ENCODE measurements around the gene FAHD1. TPM values are rescaled to one million over a fixed set of nuclear protein-coding genes. Genes with fewer than 3 reads are reported as not detected.
"Not testable (repeated sequence)": the region's sequence is repeated elsewhere in the genome, so short reads cannot be mapped to it uniquely, and the experiment has no call there.

FAHD1 gene
- total and polyA plus RNA-seq, 4 donors: 17.2 to 32.1 (median 25.6) TPM

- peaks cover 0 to 35% (median 20%) of the 10 kb centered on the region in 3 donors for H3K27me3 ChIP-seq (ENCODE audit: control insufficient read depth in 3 of 3, insufficient read depth in 3 of 3, low read length in 2 of 3)
- WGBS, 2 donors: 56 to 60% methylated on average over 6 of the region's 6 CpGs
- DNase-seq (no peak), ATAC-seq (ENCODE audit: insufficient read depth, low FRiP score) (no peak)
- no peak overlapping the region for H3K4me3 ChIP-seq
- no peak for TF ChIP-seq CTCF (IDR thresholded peaks at IDR 0.05; ENCODE audit: control extremely low read depth, extremely low read depth)
- H3K27ac ChIP-seq (ENCODE audit: low read depth in 1 of 2, low read length in 1 of 2): no peak overlapping the region
- H3K4me1 ChIP-seq (ENCODE audit: control insufficient read depth in 5 of 5, insufficient read depth in 5 of 5, low read length in 5 of 5): peaks cover 0 to 1% (median 0%) of the 10 kb centered on the region in 5 donors
- H3K9me3 ChIP-seq (ENCODE audit: control insufficient read depth in 4 of 4, insufficient read depth in 3 of 4, low read length in 3 of 4): peaks cover 0 to 4% (median 0%) of the 10 kb centered on the region in 4 donors
- no peak overlapping the region for H3K9ac ChIP-seq (ENCODE audit: insufficient read depth in 1 of 2, low read length in 2 of 2)
- H3K36me3 ChIP-seq (ENCODE audit: control insufficient read depth in 4 of 4, insufficient read depth in 4 of 4, low read length in 4 of 4): no peaks in the 10 kb centered on the region
Observed at GRCh38 chr16:1874854-1875253, 47.8 kb downstream of the FAHD1 start.

GRCh38 chr16:1876066-1876465, 49.1 kb downstream of the FAHD1 start:
- not testable (repeated sequence) for H3K4me3 ChIP-seq; ATAC-seq (ENCODE audit: insufficient read depth, low FRiP score); H3K9me3 ChIP-seq (ENCODE audit: control insufficient read depth in 4 of 4, insufficient read depth in 3 of 4, low read length in 3 of 4); H3K9ac ChIP-seq (ENCODE audit: insufficient read depth in 1 of 2, low read length in 2 of 2); H3K4me1 ChIP-seq (ENCODE audit: control insufficient read depth in 5 of 5, insufficient read depth in 5 of 5, low read length in 5 of 5); H3K36me3 ChIP-seq (ENCODE audit: control insufficient read depth in 4 of 4, insufficient read depth in 4 of 4, low read length in 4 of 4); DNase-seq; H3K27ac ChIP-seq (ENCODE audit: low read depth in 1 of 2, low read length in 1 of 2)
- H3K27me3 ChIP-seq (ENCODE audit: control insufficient read depth in 3 of 3, insufficient read depth in 3 of 3, low read length in 2 of 3): peaks cover 0 to 30% (median 20%) of the 10 kb centered on the region in 3 donors
- 85 to 87% methylated on average over 13 of the region's 13 CpGs for WGBS, 2 donors

GRCh38 chr16:1876468-1876867, 49.5 kb downstream of the FAHD1 start:
- no peak for TF ChIP-seq CTCF (IDR thresholded peaks at IDR 0.05; ENCODE audit: control extremely low read depth, extremely low read depth)
- Histone ChIP-seq H3K9ac (ENCODE audit: insufficient read depth in 1 of 2, low read length in 2 of 2) (no peak overlapping the region), H3K27ac (ENCODE audit: low read depth in 1 of 2, low read length in 1 of 2) (no peak overlapping the region), H3K27me3 (ENCODE audit: control insufficient read depth in 3 of 3, insufficient read depth in 3 of 3, low read length in 2 of 3) (peaks cover 0 to 29% (median 20%) of the 10 kb centered on the region in 3 donors), H3K4me3 (no peak overlapping the region), H3K9me3 (ENCODE audit: control insufficient read depth in 4 of 4, insufficient read depth in 3 of 4, low read length in 3 of 4) (peaks cover 0 to 4% (median 0%) of the 10 kb centered on the region in 4 donors), H3K4me1 (ENCODE audit: control insufficient read depth in 5 of 5, insufficient read depth in 5 of 5, low read length in 5 of 5) (peaks cover 0 to 1% (median 0%) of the 10 kb centered on the region in 5 donors), H3K36me3 (ENCODE audit: control insufficient read depth in 4 of 4, insufficient read depth in 4 of 4, low read length in 4 of 4) (no peaks in the 10 kb centered on the region)
- no peak for ATAC-seq (ENCODE audit: insufficient read depth, low FRiP score)
- DNase-seq: no peak
- 69 to 90% methylated on average over 7 of the region's 7 CpGs for WGBS, 2 donors

GRCh38 chr16:1877089-1877488, 50.1 kb downstream of the FAHD1 start:
- H3K27me3 ChIP-seq (ENCODE audit: control insufficient read depth in 3 of 3, insufficient read depth in 3 of 3, low read length in 2 of 3): peaks cover 0 to 27% (median 20%) of the 10 kb centered on the region in 3 donors
- ATAC-seq (ENCODE audit: insufficient read depth, low FRiP score): no peak
- DNase-seq: no peak
- 61 to 67% methylated on average over 6 of the region's 6 CpGs for WGBS, 2 donors
- no peak for TF ChIP-seq CTCF (IDR thresholded peaks at IDR 0.05; ENCODE audit: control extremely low read depth, extremely low read depth)
- no peaks in the 10 kb centered on the region for H3K36me3 ChIP-seq (ENCODE audit: control insufficient read depth in 4 of 4, insufficient read depth in 4 of 4, low read length in 4 of 4)
- no peak overlapping the region for H3K4me3 ChIP-seq
- H3K4me1 ChIP-seq (ENCODE audit: control insufficient read depth in 5 of 5, insufficient read depth in 5 of 5, low read length in 5 of 5): peaks cover 0 to 1% (median 0%) of the 10 kb centered on the region in 5 donors
- H3K9ac ChIP-seq (ENCODE audit: insufficient read depth in 1 of 2, low read length in 2 of 2): no peak overlapping the region
- no peak overlapping the region for H3K27ac ChIP-seq (ENCODE audit: low read depth in 1 of 2, low read length in 1 of 2)
- peaks cover 0 to under 1% (median 0%) of the 10 kb centered on the region in 4 donors for H3K9me3 ChIP-seq (ENCODE audit: control insufficient read depth in 4 of 4, insufficient read depth in 3 of 4, low read length in 3 of 4)

Data from lung (tissue), 12 donors.